ENCODE data around the gene FREM3. TPM values are rescaled to one million over a fixed set of nuclear protein-coding genes. Genes with fewer than 3 reads are reported as not detected.
"Not testable (repeated sequence)": the region's sequence is repeated elsewhere in the genome, so short reads cannot be mapped to it uniquely, and the experiment has no call there.

Gene FREM3
- total RNA-seq, 1 experiment from 2014 or later, result not detected

GRCh38 chr4:143736861-143737260 lies 36.4 kb upstream of the FREM3 start:
- intact Hi-C loops (cut with micrococcal nuclease), result no loop called here
- Histone ChIP-seq H3K27me3 (ENCODE audit: low read length) (no peaks in the 10 kb centered on the region), H3K36me3 (ENCODE audit: low read depth, low read length) (no peaks in the 10 kb centered on the region), H3K9me3 (ENCODE audit: low read length) (no peaks in the 10 kb centered on the region), H3K4me3 (ENCODE audit: low read length) (no peak overlapping the region), H3K9ac (ENCODE audit: low read length) (no peak overlapping the region), H3K27ac (ENCODE audit: low read length) (no peak overlapping the region), H3K9me2 (replicated peaks; ENCODE audit: low read length) (no peaks in the 10 kb centered on the region), H2AFZ (ENCODE audit: low read length) (no peak overlapping the region), H4K20me1 (ENCODE audit: low read length) (no peaks in the 10 kb centered on the region), H3K4me2 (ENCODE audit: low read length) (no peak overlapping the region), H3K79me2 (ENCODE audit: low read length) (no peaks in the 10 kb centered on the region), H3F3A (ENCODE audit: low read length, unreplicated experiment) (no peaks in the 10 kb centered on the region), H3K4me1 (ENCODE audit: insufficient read depth, low read length) (no peaks in the 10 kb centered on the region)
- TF ChIP-seq, protein P1, sequence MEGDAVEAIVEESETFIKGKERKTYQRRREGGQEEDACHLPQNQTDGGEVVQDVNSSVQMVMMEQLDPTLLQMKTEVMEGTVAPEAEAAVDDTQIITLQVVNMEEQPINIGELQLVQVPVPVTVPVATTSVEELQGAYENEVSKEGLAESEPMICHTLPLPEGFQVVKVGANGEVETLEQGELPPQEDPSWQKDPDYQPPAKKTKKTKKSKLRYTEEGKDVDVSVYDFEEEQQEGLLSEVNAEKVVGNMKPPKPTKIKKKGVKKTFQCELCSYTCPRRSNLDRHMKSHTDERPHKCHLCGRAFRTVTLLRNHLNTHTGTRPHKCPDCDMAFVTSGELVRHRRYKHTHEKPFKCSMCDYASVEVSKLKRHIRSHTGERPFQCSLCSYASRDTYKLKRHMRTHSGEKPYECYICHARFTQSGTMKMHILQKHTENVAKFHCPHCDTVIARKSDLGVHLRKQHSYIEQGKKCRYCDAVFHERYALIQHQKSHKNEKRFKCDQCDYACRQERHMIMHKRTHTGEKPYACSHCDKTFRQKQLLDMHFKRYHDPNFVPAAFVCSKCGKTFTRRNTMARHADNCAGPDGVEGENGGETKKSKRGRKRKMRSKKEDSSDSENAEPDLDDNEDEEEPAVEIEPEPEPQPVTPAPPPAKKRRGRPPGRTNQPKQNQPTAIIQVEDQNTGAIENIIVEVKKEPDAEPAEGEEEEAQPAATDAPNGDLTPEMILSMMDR (conservative IDR thresholded peaks at IDR 0.05; ENCODE audit: low read depth, low read length), result no peak
- TF ChIP-seq EZH2phosphoT487 (IDR thresholded peaks at IDR 0.05; ENCODE audit: borderline replicate concordance, low read length), result no peak
- POLR2A ChIA-PET (ENCODE audit: unreplicated experiment), result no interaction called here
- DNase-seq (no peak), ATAC-seq (no peak)
- CTCF ChIA-PET, result no interaction called here
- BruUV-seq (replicated peaks), result no TSS peak

DNA sequence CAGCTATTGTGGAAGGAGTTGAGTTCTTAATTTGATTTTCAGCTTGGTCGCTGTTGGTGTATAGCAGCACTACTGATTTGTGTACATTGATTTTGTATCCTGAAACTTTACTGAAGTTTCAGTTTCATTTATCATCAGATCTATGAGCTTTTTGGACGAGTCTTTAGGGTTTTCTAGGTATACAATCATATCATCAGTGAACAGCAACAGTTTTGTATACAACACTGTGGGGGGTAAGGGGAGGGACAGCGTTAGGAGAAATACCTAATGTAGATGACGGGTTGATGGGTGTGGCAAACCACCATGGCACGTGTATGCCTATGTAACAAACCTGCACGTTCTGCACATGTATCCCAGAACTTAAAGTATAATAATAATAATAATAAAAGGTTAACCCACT lies 35.6 kb upstream of the FREM3 start:
- H4K20me1 ChIP-seq (ENCODE audit: low read length); intact Hi-C loops (cut with micrococcal nuclease); H3K4me3 ChIP-seq (ENCODE audit: low read length); H3K4me2 ChIP-seq (ENCODE audit: low read length); H3K27me3 ChIP-seq (ENCODE audit: low read length); H3K9me3 ChIP-seq (ENCODE audit: low read length); H3K36me3 ChIP-seq (ENCODE audit: low read depth, low read length); H3K27ac ChIP-seq (ENCODE audit: low read length); H3F3A ChIP-seq (ENCODE audit: low read length, unreplicated experiment); DNase-seq; H3K79me2 ChIP-seq (ENCODE audit: low read length); POLR2A ChIA-PET (ENCODE audit: unreplicated experiment); ATAC-seq; H3K4me1 ChIP-seq (ENCODE audit: insufficient read depth, low read length); H2AFZ ChIP-seq (ENCODE audit: low read length); H3K9ac ChIP-seq (ENCODE audit: low read length); BruUV-seq (replicated peaks); H3K9me2 ChIP-seq (replicated peaks; ENCODE audit: low read length); CTCF ChIA-PET: not testable (repeated sequence)

GRCh38 chr4:143728166-143728565 lies 27.7 kb upstream of the FREM3 start:
- no peak; the same call in 1 of the 2 replicates for ATAC-seq
- no TSS peak for BruUV-seq (replicated peaks)
- POLR2A ChIA-PET (ENCODE audit: unreplicated experiment), result no interaction called here

More at GRCh38 chr4:143728166-143728565, 27.7 kb upstream of the FREM3 start:
- Histone ChIP-seq H3F3A (ENCODE audit: low read length, unreplicated experiment) (no peaks in the 10 kb centered on the region), H3K9me2 (replicated peaks; ENCODE audit: low read length) (no peaks in the 10 kb centered on the region), H3K9me3 (ENCODE audit: low read length) (no peaks in the 10 kb centered on the region), H2AFZ (ENCODE audit: low read length) (no peak overlapping the region), H3K4me2 (ENCODE audit: low read length) (no peak overlapping the region), H3K27ac (ENCODE audit: low read length) (no peak overlapping the region), H4K20me1 (ENCODE audit: low read length) (no peaks in the 10 kb centered on the region), H3K36me3 (ENCODE audit: low read depth, low read length) (no peaks in the 10 kb centered on the region), H3K9ac (ENCODE audit: low read length) (no peak overlapping the region), H3K4me3 (ENCODE audit: low read length) (no peak overlapping the region), H3K4me1 (ENCODE audit: insufficient read depth, low read length) (no peaks in the 10 kb centered on the region), H3K27me3 (ENCODE audit: low read length) (0 out of 2 replicates have a peak, but pooled peaks cover 3% of the 10 kb centered on the region), H3K79me2 (ENCODE audit: low read length) (no peaks in the 10 kb centered on the region)
- no peak for TF ChIP-seq EZH2phosphoT487 (IDR thresholded peaks at IDR 0.05; ENCODE audit: borderline replicate concordance, low read length)
- no peak for TF ChIP-seq EZH2 (IDR thresholded peaks at IDR 0.05; ENCODE audit: low read length, unreplicated experiment)
- TF ChIP-seq, protein P1 (conservative IDR thresholded peaks at IDR 0.05; ENCODE audit: low read depth, low read length), result no peak
- no peak for DNase-seq
- intact Hi-C loops (cut with micrococcal nuclease), result no loop called here
- CTCF ChIA-PET, result interaction anchor here (0.7 kb wide), 1 partner anchor 183 kb away, joined by 3 read pairs; no protein-coding TSS in a partner anchor
